ENCODE measurements around the gene UBE4B. TPM values are rescaled to one million over a fixed set of nuclear protein-coding genes. Genes with fewer than 3 reads are reported as not detected.
"Not testable (repeated sequence)": the region's sequence is repeated elsewhere in the genome, so short reads cannot be mapped to it uniquely, and the experiment has no call there.

The UBE4B gene
- total RNA-seq, 1 experiment from 2014 or later, result 44.7 TPM

GRCh38 chr1:10001016-10001665, 31.6 kb upstream of the UBE4B start:
- H3K9me2 ChIP-seq (ENCODE audit: insufficient read depth), result no peaks in the 10 kb centered on the region
- RAD21 ChIA-PET (ENCODE audit: low non-redundant PET in 1 of 2, low total read pairs in 2 of 2, uncharacterized antibody in 2 of 2, unreplicated experiment in 2 of 2), result no interaction called here
- no peaks in the 10 kb centered on the region for H3K36me3 ChIP-seq (ENCODE audit: control insufficient read depth in 1 of 2, insufficient read depth in 2 of 2, low read length in 2 of 2)
- ATAC-seq, result no peak
- no peaks in the 10 kb centered on the region for H4K20me1 ChIP-seq (ENCODE audit: insufficient read depth)
- TF ChIP-seq TCF7L2 (IDR thresholded peaks at IDR 0.05; ENCODE audit: borderline replicate concordance, extremely low read depth, insufficient read depth, insufficient read length), result no peak
- TF ChIP-seq SP1 (IDR thresholded peaks at IDR 0.05; ENCODE audit: low read depth), result no peak
- TF ChIP-seq CTCF (IDR thresholded peaks at IDR 0.05 in 2 of 3, conservative IDR thresholded peaks at IDR 0.05 in 1 of 3; ENCODE audit: borderline replicate concordance in 1 of 3, insufficient read depth in 1 of 3, low read depth in 2 of 3, low read length in 2 of 3), result no peak
- TF ChIP-seq CEBPB (IDR thresholded peaks at IDR 0.05; ENCODE audit: low read depth), result no peak
- TF ChIP-seq FOSL1 (IDR thresholded peaks at IDR 0.05; ENCODE audit: low read depth), result no peak
- TF ChIP-seq ZBTB33 (IDR thresholded peaks at IDR 0.05; ENCODE audit: extremely low read depth, insufficient replicate concordance, low read length), result no peak
- no peak for TF ChIP-seq EZH2 (IDR thresholded peaks at IDR 0.05)
- TF ChIP-seq REST (IDR thresholded peaks at IDR 0.05; ENCODE audit: low read depth), result no peak
- no peak for TF ChIP-seq ZFX (IDR thresholded peaks at IDR 0.05)
- no peak for TF ChIP-seq SIN3A (IDR thresholded peaks at IDR 0.05; ENCODE audit: low read depth)
- no peak overlapping the region for H2AFZ ChIP-seq (ENCODE audit: low read depth, low read length, poor library complexity, severe bottlenecking)
- BruUV-seq (replicated peaks), result no TSS peak
- intact Hi-C loops (cut with micrococcal nuclease), result no loop called here
- H3K4me2 ChIP-seq (ENCODE audit: low read length), result no peak overlapping the region
- H3K79me2 ChIP-seq (ENCODE audit: insufficient read depth, low read length), result no peaks in the 10 kb centered on the region; the same call in 1 of the 2 replicates
- H3K9me3 ChIP-seq (ENCODE audit: control insufficient read depth in 1 of 2, insufficient read depth in 1 of 2, low read depth in 1 of 2, low read length in 2 of 2), result no peaks in the 10 kb centered on the region
- H3K4me3 ChIP-seq (replicated peaks in 1 of 2; ENCODE audit: low read depth in 1 of 2, low read length in 2 of 2), result no peak overlapping the region
- DNase-seq (ENCODE audit: low read depth, low spot score), result no peak
- H3K9ac ChIP-seq (ENCODE audit: low read length), result no peak overlapping the region
- H3K27ac ChIP-seq (ENCODE audit: low read depth, low read length), result no peak overlapping the region
- peaks cover 5 to 14% of the 10 kb centered on the region in 2 experiments for H3K4me1 ChIP-seq (ENCODE audit: control insufficient read depth in 1 of 2, insufficient read depth in 2 of 2, low read length in 2 of 2)
- CTCF ChIA-PET, result interaction anchor here (0.6 kb wide), 1 partner anchor 10 kb away, joined by 3 read pairs; no protein-coding TSS in a partner anchor
- POLR2A ChIA-PET, result no interaction called here
- H3K27me3 ChIP-seq (ENCODE audit: insufficient read depth, low read length), result no peaks in the 10 kb centered on the region

GRCh38 chr1:10005248-10005647, 27.5 kb upstream of the UBE4B start:
- H3K27me3 ChIP-seq (ENCODE audit: insufficient read depth, low read length); H2AFZ ChIP-seq (ENCODE audit: low read depth, low read length, poor library complexity, severe bottlenecking); H4K20me1 ChIP-seq (ENCODE audit: insufficient read depth); ATAC-seq; H3K27ac ChIP-seq (ENCODE audit: low read depth, low read length); H3K4me3 ChIP-seq (replicated peaks in 1 of 2; ENCODE audit: low read depth in 1 of 2, low read length in 2 of 2); intact Hi-C loops (cut with micrococcal nuclease); H3K9me3 ChIP-seq (ENCODE audit: control insufficient read depth in 1 of 2, insufficient read depth in 1 of 2, low read depth in 1 of 2, low read length in 2 of 2); H3K4me1 ChIP-seq (ENCODE audit: control insufficient read depth in 1 of 2, insufficient read depth in 2 of 2, low read length in 2 of 2); H3K36me3 ChIP-seq (ENCODE audit: control insufficient read depth in 1 of 2, insufficient read depth in 2 of 2, low read length in 2 of 2); CTCF ChIA-PET; H3K9ac ChIP-seq (ENCODE audit: low read length); DNase-seq (ENCODE audit: low read depth, low spot score); POLR2A ChIA-PET; H3K4me2 ChIP-seq (ENCODE audit: low read length); H3K79me2 ChIP-seq (ENCODE audit: insufficient read depth, low read length); BruUV-seq (replicated peaks); H3K9me2 ChIP-seq (ENCODE audit: insufficient read depth); RAD21 ChIA-PET (ENCODE audit: low non-redundant PET in 1 of 2, low total read pairs in 2 of 2, uncharacterized antibody in 2 of 2, unreplicated experiment in 2 of 2): not testable (repeated sequence)
